ENCODE measurements around the gene C2CD4D.

The C2CD4D gene

GRCh38 chr1:151801310-151801820 is 38.3 kb downstream of the C2CD4D start:
- H3K4me3 ChIP-seq (ENCODE audit: low read depth, low read length): no peak overlapping the region
- ChIA-PET POLR2A (no interaction called here), CTCF (no interaction called here)
- no peak for DNase-seq (ENCODE audit: low read depth, low spot score)
- TF ChIP-seq, protein P1, sequence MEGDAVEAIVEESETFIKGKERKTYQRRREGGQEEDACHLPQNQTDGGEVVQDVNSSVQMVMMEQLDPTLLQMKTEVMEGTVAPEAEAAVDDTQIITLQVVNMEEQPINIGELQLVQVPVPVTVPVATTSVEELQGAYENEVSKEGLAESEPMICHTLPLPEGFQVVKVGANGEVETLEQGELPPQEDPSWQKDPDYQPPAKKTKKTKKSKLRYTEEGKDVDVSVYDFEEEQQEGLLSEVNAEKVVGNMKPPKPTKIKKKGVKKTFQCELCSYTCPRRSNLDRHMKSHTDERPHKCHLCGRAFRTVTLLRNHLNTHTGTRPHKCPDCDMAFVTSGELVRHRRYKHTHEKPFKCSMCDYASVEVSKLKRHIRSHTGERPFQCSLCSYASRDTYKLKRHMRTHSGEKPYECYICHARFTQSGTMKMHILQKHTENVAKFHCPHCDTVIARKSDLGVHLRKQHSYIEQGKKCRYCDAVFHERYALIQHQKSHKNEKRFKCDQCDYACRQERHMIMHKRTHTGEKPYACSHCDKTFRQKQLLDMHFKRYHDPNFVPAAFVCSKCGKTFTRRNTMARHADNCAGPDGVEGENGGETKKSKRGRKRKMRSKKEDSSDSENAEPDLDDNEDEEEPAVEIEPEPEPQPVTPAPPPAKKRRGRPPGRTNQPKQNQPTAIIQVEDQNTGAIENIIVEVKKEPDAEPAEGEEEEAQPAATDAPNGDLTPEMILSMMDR (IDR thresholded peaks at IDR 0.05; ENCODE audit: insufficient read depth, low read length, missing control alignments): no peak

- no peak overlapping the region for H3K4me3 ChIP-seq (ENCODE audit: low read depth, low read length)
- no peak for DNase-seq (ENCODE audit: low read depth, low spot score)
- CTCF ChIA-PET: no interaction called here
- POLR2A ChIA-PET: no interaction called here
- TF ChIP-seq, protein P1 (IDR thresholded peaks at IDR 0.05; ENCODE audit: insufficient read depth, low read length, missing control alignments): no peak
These were observed 38.8 kb downstream of the C2CD4D start for GRCh38 chr1:151800830-151801229.

DNA sequence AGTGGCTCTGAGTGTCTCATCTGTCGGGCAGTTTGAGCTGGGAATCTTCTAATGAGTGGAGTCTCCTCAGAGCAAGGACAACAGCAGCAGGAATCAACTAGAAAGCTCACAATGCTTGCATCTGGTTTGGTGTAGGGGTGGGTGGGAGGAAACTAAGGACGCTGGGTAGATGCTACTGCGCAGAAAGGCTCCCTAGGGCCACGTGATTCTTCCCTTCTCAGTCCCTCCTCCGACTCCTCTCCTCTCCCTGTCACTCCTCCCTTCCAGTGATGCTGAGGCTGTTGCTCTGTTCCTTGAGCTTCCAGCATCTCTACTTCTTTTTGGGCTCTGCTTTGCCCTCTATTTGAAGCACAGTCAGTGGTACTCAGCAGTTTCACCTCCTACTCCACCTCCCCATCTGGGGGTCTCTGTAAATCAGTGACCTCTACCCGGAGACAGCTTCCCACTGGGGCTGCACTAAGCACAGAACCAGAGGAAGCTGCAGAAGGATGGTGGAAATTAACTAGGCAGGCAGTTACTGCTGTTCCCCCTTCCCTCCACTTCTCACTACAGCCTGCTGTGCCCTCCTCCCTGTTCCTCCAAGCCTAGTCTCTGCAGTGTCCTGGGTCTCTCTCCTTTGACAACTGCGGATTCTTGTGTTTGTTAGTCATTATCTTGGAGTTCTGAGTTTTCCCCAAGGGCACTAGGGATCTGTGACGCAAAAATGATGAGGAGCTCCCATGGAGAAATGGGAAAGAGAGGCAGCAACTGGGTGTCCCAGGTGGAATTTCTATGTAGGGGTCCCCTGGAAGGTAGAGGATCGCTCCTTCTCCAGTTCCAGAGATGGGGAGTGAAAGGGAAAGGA is 40.2 kb downstream of the C2CD4D start:
- no peak for DNase-seq (ENCODE audit: low read depth, low spot score)
- CTCF ChIA-PET: interaction anchor here (2.2 kb wide), 1 partner anchor 10 kb away, joined by 9 read pairs; the partner anchor contains the start of gene TDRKH
- POLR2A ChIA-PET: no interaction called here
- TF ChIP-seq, protein P1 (IDR thresholded peaks at IDR 0.05; ENCODE audit: insufficient read depth, low read length, missing control alignments): no peak
- H3K4me3 ChIP-seq (ENCODE audit: low read depth, low read length): no peak overlapping the region

DNA sequence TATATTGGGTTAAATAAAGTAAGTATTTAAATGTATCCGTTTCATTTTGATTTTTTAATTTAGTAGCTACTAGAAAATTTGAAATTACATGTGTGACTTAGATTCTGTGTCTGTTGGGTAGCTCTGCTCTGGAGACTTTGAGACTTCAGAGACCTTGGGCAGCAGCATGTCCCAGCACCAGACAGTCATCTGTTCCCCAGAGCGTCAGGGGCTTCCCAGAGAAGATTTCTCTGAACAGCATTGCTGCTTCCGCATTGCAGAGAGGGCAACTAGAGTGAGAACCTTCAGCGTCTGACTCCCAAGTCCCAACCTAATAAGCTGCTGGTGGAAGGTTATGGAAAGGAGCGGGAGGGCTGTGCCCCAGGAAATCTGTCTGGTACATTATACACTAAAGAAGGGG is 41.0 kb downstream of the C2CD4D start:
- DNase-seq (ENCODE audit: low read depth, low spot score): no peak
- CTCF ChIA-PET: interaction anchor here (2.2 kb wide), 1 partner anchor 9 kb away, joined by 9 read pairs; the partner anchor contains the start of gene TDRKH
- POLR2A ChIA-PET: no interaction called here
- H3K4me3 ChIP-seq (ENCODE audit: low read depth, low read length): no peak overlapping the region
- TF ChIP-seq, protein P1 (IDR thresholded peaks at IDR 0.05; ENCODE audit: insufficient read depth, low read length, missing control alignments): no peak

DNA sequence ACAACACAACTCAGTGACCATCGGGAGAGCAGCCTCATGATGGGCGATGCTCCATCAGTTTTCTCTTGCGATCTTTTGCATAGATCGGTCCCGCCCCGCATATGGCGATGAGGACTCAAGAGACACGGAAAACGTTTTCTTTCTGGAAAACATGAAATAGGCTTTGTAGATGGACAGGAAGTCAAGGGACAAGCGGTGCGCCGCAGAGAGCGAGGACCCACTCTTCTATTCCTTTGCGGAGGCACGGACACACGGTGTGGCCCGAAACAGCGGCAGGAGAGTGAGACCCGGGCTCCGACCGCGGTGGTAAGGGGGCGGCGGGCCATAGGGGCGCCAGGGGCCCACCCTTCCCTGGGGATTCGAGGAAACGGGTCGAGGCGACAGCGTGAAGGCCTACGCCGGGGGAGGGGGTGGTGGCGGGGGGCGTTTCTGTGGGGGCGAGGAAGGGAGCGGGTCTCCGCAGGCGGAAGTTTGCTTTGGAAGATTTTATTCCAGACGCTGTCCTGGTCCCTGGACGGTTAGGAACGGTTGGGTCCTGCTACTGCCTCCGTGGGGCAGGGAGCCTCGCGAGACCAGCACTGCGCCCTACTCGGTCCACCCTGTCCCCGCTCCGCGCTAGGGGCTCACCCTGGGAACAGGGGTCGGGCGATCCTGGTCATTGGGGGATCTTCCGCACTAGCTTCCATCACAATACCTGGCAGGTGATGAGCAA is 48.5 kb downstream of the C2CD4D start:
- ChIA-PET POLR2A (no interaction called here), CTCF (interaction anchor here (2.4 kb wide), 1 partner anchor 11 kb away, joined by 6 read pairs; no protein-coding TSS in a partner anchor)
- no peak for DNase-seq (ENCODE audit: low read depth, low spot score)
- TF ChIP-seq, protein P1 (IDR thresholded peaks at IDR 0.05; ENCODE audit: insufficient read depth, low read length, missing control alignments): no peak
- H3K4me3 ChIP-seq (ENCODE audit: low read depth, low read length): peak overlapping the region; percentile 56

Measured in AG04449 (cell line).